Transverse colon (tissue), 4 donors: ENCODE results near the gene ARL8A. TPM values are rescaled to one million over a fixed set of nuclear protein-coding genes. Genes with fewer than 3 reads are reported as not detected.

Experiments
- DNase-seq: peaks from one replicate; pipeline ENCODE4 v3.0.0-alpha.2; 2019
- H3K27ac ChIP-seq, 4 donors: fragments of 200-600 bp; sonication (generic); 2 replicates each; pipeline ENCODE4 v1.5.1; 2016 to 2018; ENCODE audit warnings: inconsistent platforms in 4 of 4
- H3K27me3 ChIP-seq: fragments of 200-600 bp; sonication (generic); 2 replicates; pipeline ENCODE4 v1.5.1; 2017; ENCODE audit warnings: inconsistent platforms
- H3K36me3 ChIP-seq, 4 donors: fragments of 200-600 bp; sonication (generic); 2 replicates each; pipeline ENCODE4 v1.5.1; 2017 to 2019; ENCODE audit warnings: inconsistent platforms in 4 of 4
- H3K4me1 ChIP-seq, 4 donors: fragments of 200-600 bp; sonication (generic); 2 replicates each; pipeline ENCODE4 v1.5.1; 2017 to 2020; ENCODE audit warnings: inconsistent platforms in 4 of 4
- H3K4me3 ChIP-seq, 4 donors: fragments of 200-600 bp; sonication (generic); 1 replicate in 1 of 4; 2 replicates in 3 of 4; pipeline versions ENCODE4 v1.5.1 to v1.6.1; 2017 to 2019; ENCODE audit warnings: inconsistent platforms in 4 of 4
- H3K9me3 ChIP-seq, 2 donors: fragments of 200-600 bp; sonication (generic); 2 replicates each; pipeline ENCODE4 v1.5.1; 2017 to 2019; ENCODE audit warnings: inconsistent platforms in 2 of 2
- CTCF ChIP-seq, 5 experiments: fragments of 200-600 bp in 3 of 5; fragments of 450-650 bp in 2 of 5; sonication (generic) in 3 of 5; IDR thresholded peaks; 1 replicate in 2 of 5; 2 replicates in 3 of 5; pipeline ENCODE4 v1.5.1; 2016 to 2017; ENCODE audit warnings: antibody characterized with exemption in 5 of 5, inconsistent platforms in 3 of 5, mild to moderate bottlenecking in 2 of 5, moderate library complexity in 1 of 5
- EP300 ChIP-seq: sonication (generic); formaldehyde crosslinking; IDR thresholded peaks from one replicate; pipeline ENCODE4 v1.6.1; 2017; ENCODE audit warnings: antibody characterized with exemption, low read depth
- POLR2A ChIP-seq: fragments of 450-650 bp; IDR thresholded peaks from one replicate; pipeline ENCODE4 v1.6.1; 2016; ENCODE audit warnings: antibody characterized with exemption, mild to moderate bottlenecking, moderate library complexity
- POLR2AphosphoS5 ChIP-seq, 3 donors: sonication (generic); formaldehyde crosslinking; IDR thresholded peaks; one replicate each; pipeline ENCODE4 v1.6.1; 2016; ENCODE audit warnings: antibody characterized with exemption in 3 of 3
- WGBS, 2 donors: methylation state at CpG; one replicate each; pipeline ENCODE4 v1.1.5; 2018; ENCODE audit warnings: low coverage in 1 of 2; 5-methylcytosine and 5-hydroxymethylcytosine counted together
- in situ Hi-C, 4 donors: fragments of 200-750 bp; cut with MboI; loops; one replicate each; pipeline versions ENCODE4 v1.15.0 to v1.15.1; 2017; ENCODE audit warnings: low sequenced_read_pairs in 3 of 4, low pct_ligation_motif_present in 1 of 4, low pct_unique_long_range_greater_than_20kb in 1 of 4
- intact Hi-C: fragments of 100-400 bp; cut with DNase I; formaldehyde crosslinking; loops from one replicate; pipeline ENCODE4 v1.15.1; 2023; ENCODE audit warnings: low total_unique reads
- total RNA-seq, 4 donors: library from RNA; depleted of rRNA; stranded (reverse); fragments of >200 nt; gene quantifications; one replicate each; pipeline ENCODE4 v1.1.0, GENCODE V29; 2016

Gene ARL8A
- total RNA-seq, 4 donors from 2014 or later: 9.0 to 27.2 (median 21.6) TPM

- Histone ChIP-seq H3K27me3 (no peaks in the 10 kb centered on the region), H3K4me1 (peaks cover 22 to 67% (median 54%) of the 10 kb centered on the region in 4 donors), H3K36me3 (no peaks in the 10 kb centered on the region), H3K4me3 (no peak overlapping the region), H3K9me3 (no peaks in the 10 kb centered on the region), H3K27ac (peak overlapping the region; percentile 92 to 95 (median 92))
- WGBS, 2 donors: 51 to 60% methylated on average over 1 to 13 of the region's 13 CpGs
- in situ Hi-C loops (no loop called here), intact Hi-C loops (no loop called here)
- peak; percentile 60 to 90 (median 89) for TF ChIP-seq POLR2AphosphoS5 (IDR thresholded peaks at IDR 0.05)
- no peak for TF ChIP-seq CTCF (IDR thresholded peaks at IDR 0.05)
- peak; percentile 81 for TF ChIP-seq POLR2A
- TF ChIP-seq EP300: peak; percentile 93
- peak; percentile 87 for DNase-seq
These were observed 36.5 kb downstream of the ARL8A start for GRCh38 chr1:202107801-202108731.

GRCh38 chr1:202107321-202107761, 37.2 kb downstream of the ARL8A start:
- no peak overlapping the region for H3K4me3 ChIP-seq
- no peaks in the 10 kb centered on the region for H3K9me3 ChIP-seq
- H3K27ac ChIP-seq: peak overlapping the region; percentile 92 to 95 (median 92)
- no peaks in the 10 kb centered on the region for H3K36me3 ChIP-seq
- H3K4me1 ChIP-seq: peaks cover 17 to 60% (median 48%) of the 10 kb centered on the region in 4 donors
- no peak for TF ChIP-seq POLR2A
- no peak for TF ChIP-seq EP300
- TF ChIP-seq CTCF (IDR thresholded peaks at IDR 0.05): no peak
- TF ChIP-seq POLR2AphosphoS5 (IDR thresholded peaks at IDR 0.05): peak in 1 of 3 donors; percentile 2
- no peaks in the 10 kb centered on the region for H3K27me3 ChIP-seq
- WGBS, 2 donors: 53% methylated on average over 5 of the region's 5 CpGs; no CpG with 5 or more reads in 1 of the 2 donors
- intact Hi-C loops (no loop called here), in situ Hi-C loops (no loop called here)
- DNase-seq: peak; percentile 79

GRCh38 chr1:202106340-202107254, 37.9 kb downstream of the ARL8A start:
- Histone ChIP-seq H3K4me1 (peaks cover 17 to 59% (median 48%) of the 10 kb centered on the region in 4 donors), H3K36me3 (no peaks in the 10 kb centered on the region), H3K4me3 (no peak overlapping the region), H3K9me3 (no peaks in the 10 kb centered on the region), H3K27me3 (no peaks in the 10 kb centered on the region), H3K27ac (peak overlapping the region; percentile 92 to 95 (median 92))
- intact Hi-C loops (no loop called here), in situ Hi-C loops (no loop called here)
- peak; percentile 91 for DNase-seq
- TF ChIP-seq POLR2A: peak; percentile 89
- TF ChIP-seq POLR2AphosphoS5 (IDR thresholded peaks at IDR 0.05): peak; percentile 66 to 95 (median 91)
- no peak for TF ChIP-seq CTCF (IDR thresholded peaks at IDR 0.05)
- TF ChIP-seq EP300: no peak
- WGBS, 2 donors: 49% methylated on average over 10 of the region's 10 CpGs; no CpG with 5 or more reads in 1 of the 2 donors
